ENCODE results near the gene KRTAP5-4. TPM values are rescaled to one million over a fixed set of nuclear protein-coding genes. Genes with fewer than 3 reads are reported as not detected.
"Not testable (repeated sequence)": the region's sequence is repeated elsewhere in the genome, so short reads cannot be mapped to it uniquely, and the experiment has no call there.

KRTAP5-4 gene
- total and polyA plus RNA-seq, 11 donors, result not detected

DNA sequence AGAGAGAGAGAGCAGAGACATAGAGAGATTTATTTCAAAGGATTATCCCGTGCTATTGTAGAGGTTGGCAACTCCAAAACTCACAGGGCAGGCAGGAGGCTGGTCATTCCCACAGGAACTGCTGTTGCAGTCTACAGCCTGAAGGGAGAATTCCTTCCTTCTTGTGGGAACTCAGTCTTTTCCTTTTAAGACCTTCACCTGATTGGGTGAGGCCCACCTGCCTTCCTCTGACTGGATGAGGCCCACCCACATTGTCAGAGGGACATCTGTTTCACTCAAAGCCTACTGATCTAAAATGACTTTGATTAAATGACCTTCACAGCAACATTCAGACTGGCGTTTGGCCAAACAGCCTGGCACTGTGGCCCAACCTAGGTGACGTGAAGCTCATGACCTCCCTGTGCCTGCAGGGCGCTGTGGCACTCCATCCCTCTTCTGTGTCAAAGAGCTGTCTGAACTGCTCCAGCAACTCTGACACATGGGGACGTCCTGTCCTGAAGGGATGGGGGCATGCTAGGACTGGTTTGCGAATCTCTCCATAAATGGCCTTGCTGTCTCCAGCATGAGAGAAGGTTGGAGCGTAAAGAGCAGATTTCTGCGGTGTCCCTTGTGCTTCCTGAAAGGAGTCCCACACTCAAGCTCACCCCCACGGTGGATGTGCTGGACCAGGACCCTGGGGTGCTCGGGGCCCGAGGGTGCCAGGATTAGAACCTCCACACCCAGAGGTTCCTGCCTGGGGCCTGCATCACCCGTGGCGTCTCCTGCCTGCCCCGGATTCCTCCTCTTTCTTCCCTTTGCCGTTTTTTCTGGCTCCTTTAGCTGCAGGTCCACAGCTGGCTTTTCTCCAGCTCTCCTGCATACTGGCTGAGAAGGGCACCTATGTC is 28.3 kb upstream of the KRTAP5-4 start:
- 84 to 87% (median 85%) methylated on average over 14 to 15 of the region's 15 CpGs for WGBS, 4 donors
- intact Hi-C loops (cut with DNase I), result loop anchor here in 9 of 10 donors (2.0 to 10.0 kb wide), 6 partner anchors 42 to 507 kb away; partner anchors contain the start of gene SYT8 (in 1 of the 9)
- peaks cover 0 to 8% (median 0%) of the 10 kb centered on the region in 12 donors for H3K4me1 ChIP-seq
- no peaks in the 10 kb centered on the region for H3K36me3 ChIP-seq
- H3K9me3 ChIP-seq, result no peaks in the 10 kb centered on the region
- DNase-seq (no peak), ATAC-seq (no peak)
- no peak overlapping the region for H3K4me3 ChIP-seq
- TF ChIP-seq POLR2A (IDR thresholded peaks at IDR 0.05), result no peak
- TF ChIP-seq, protein P1, sequence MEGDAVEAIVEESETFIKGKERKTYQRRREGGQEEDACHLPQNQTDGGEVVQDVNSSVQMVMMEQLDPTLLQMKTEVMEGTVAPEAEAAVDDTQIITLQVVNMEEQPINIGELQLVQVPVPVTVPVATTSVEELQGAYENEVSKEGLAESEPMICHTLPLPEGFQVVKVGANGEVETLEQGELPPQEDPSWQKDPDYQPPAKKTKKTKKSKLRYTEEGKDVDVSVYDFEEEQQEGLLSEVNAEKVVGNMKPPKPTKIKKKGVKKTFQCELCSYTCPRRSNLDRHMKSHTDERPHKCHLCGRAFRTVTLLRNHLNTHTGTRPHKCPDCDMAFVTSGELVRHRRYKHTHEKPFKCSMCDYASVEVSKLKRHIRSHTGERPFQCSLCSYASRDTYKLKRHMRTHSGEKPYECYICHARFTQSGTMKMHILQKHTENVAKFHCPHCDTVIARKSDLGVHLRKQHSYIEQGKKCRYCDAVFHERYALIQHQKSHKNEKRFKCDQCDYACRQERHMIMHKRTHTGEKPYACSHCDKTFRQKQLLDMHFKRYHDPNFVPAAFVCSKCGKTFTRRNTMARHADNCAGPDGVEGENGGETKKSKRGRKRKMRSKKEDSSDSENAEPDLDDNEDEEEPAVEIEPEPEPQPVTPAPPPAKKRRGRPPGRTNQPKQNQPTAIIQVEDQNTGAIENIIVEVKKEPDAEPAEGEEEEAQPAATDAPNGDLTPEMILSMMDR (IDR thresholded peaks at IDR 0.05), result no peak
- peaks cover 0 to 19% (median 0%) of the 10 kb centered on the region in 9 donors for H3K27me3 ChIP-seq
- H3K27ac ChIP-seq, result no peak overlapping the region

- DNase-seq (no peak), ATAC-seq (no peak)
- Histone ChIP-seq H3K27ac (no peak overlapping the region), H3K9me3 (no peaks in the 10 kb centered on the region), H3K4me3 (no peak overlapping the region), H3K4me1 (peaks cover 0 to 8% (median 0%) of the 10 kb centered on the region in 12 donors), H3K27me3 (peaks cover 0 to 8% (median 0%) of the 10 kb centered on the region in 9 donors), H3K36me3 (no peaks in the 10 kb centered on the region)
- WGBS, 4 donors, result 89 to 93% (median 91%) methylated on average over 28 of the region's 28 CpGs
- no peak for TF ChIP-seq POLR2A (IDR thresholded peaks at IDR 0.05)
- TF ChIP-seq, protein P1 (IDR thresholded peaks at IDR 0.05), result no peak
- intact Hi-C loops (cut with DNase I), result no loop called here
These were observed 26.9 kb upstream of the KRTAP5-4 start for GRCh38 chr11:1648653-1649420.

- no peaks in the 10 kb centered on the region for H3K36me3 ChIP-seq
- H3K4me1 ChIP-seq, result peaks cover 0 to 6% (median 0%) of the 10 kb centered on the region in 12 donors
- TF ChIP-seq, protein P1 (IDR thresholded peaks at IDR 0.05), result no peak
- TF ChIP-seq POLR2A (IDR thresholded peaks at IDR 0.05), result no peak
- H3K4me3 ChIP-seq, result no peak overlapping the region
- DNase-seq (no peak), ATAC-seq (no peak)
- H3K9me3 ChIP-seq, result no peaks in the 10 kb centered on the region
- WGBS, 4 donors, result 93 to 94% (median 93%) methylated on average over 35 of the region's 35 CpGs
- no peak overlapping the region for H3K27ac ChIP-seq
- H3K27me3 ChIP-seq, result peaks cover 0 to 3% (median 0%) of the 10 kb centered on the region in 9 donors
- intact Hi-C loops (cut with DNase I), result no loop called here
These were observed 26.1 kb upstream of the KRTAP5-4 start for GRCh38 chr11:1647901-1648652.

DNA sequence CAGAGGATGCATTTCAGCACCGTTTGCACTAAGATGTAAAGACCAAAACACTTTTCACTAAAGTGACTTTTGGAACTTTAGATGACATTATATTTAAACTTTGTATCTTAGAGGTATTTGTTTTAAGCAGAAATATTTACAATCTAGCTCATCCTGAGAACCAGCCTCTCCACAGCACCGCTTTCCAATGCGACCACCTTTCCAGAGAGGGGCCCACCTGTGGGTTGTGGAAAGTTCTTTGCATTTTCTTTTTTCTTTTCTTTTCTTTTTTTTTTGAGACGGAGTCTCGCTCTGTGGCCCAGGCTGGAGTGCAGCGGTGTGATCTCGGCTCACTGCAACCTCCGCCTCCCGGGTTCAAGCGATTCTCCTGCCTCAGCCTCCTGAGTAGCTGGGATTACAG is 24.6 kb upstream of the KRTAP5-4 start:
- H3K27me3 ChIP-seq; ATAC-seq; H3K27ac ChIP-seq; H3K4me3 ChIP-seq; DNase-seq; H3K4me1 ChIP-seq; H3K36me3 ChIP-seq; intact Hi-C loops (cut with DNase I); H3K9me3 ChIP-seq: not testable (repeated sequence)
- WGBS, 4 donors, result 91 to 95% (median 93%) methylated on average over 10 of the region's 10 CpGs
